GM23338 (cell line): ENCODE data around the gene CLSTN1. TPM values are rescaled to one million over a fixed set of nuclear protein-coding genes. Genes with fewer than 3 reads are reported as not detected.

Experiments used
- ATAC-seq: fragments of 200-7000 bp; cut with Tn5 transposase; 3 replicates; pipeline ENCODE4 v1.9.1; 2020
- DNase-seq: peaks from one replicate; pipeline ENCODE4 v3.0.0-alpha.2; 2015; ENCODE audit warnings: low spot score
- H2AFZ ChIP-seq: fragments of 200-600 bp; sonication (generic); 2 replicates; pipeline ENCODE4 v1.8.0; 2016; ENCODE audit warnings: antibody characterized with exemption, mild to moderate bottlenecking, moderate library complexity
- H3F3A ChIP-seq: fragments of 200-600 bp; sonication (generic); replicated peaks from 2 replicates; pipeline ENCODE4 v1.8.0; 2017; ENCODE audit warnings: antibody characterized with exemption, mixed run types, low read depth
- H3K27ac ChIP-seq: fragments of 200-600 bp; sonication (generic); 2 replicates; pipeline ENCODE4 v1.6.1; 2016; ENCODE audit warnings: low read depth
- H3K27me3 ChIP-seq: fragments of 200-600 bp; sonication (generic); 2 replicates; pipeline ENCODE4 v1.8.0; 2016; ENCODE audit warnings: mild to moderate bottlenecking, mixed run types, moderate library complexity; ENCODE audit not compliant: insufficient read depth
- H3K36me3 ChIP-seq: fragments of 200-600 bp; sonication (generic); 2 replicates; pipeline ENCODE4 v1.8.0; 2016; ENCODE audit warnings: mild to moderate bottlenecking; ENCODE audit not compliant: insufficient read depth
- H3K4me1 ChIP-seq: fragments of 200-600 bp; sonication (generic); 2 replicates; pipeline ENCODE4 v1.8.0; 2016; ENCODE audit warnings: mild to moderate bottlenecking, moderate library complexity; ENCODE audit not compliant: insufficient read depth
- H3K4me2 ChIP-seq: fragments of 200-600 bp; sonication (generic); 2 replicates; pipeline ENCODE4 v1.7.1; 2017; ENCODE audit warnings: mixed run types
- H3K4me3 ChIP-seq: fragments of 200-600 bp; sonication (generic); 2 replicates; pipeline ENCODE4 v1.6.1; 2016; ENCODE audit warnings: mixed run types
- H3K79me2 ChIP-seq: fragments of 200-600 bp; sonication (generic); replicated peaks from 2 replicates; pipeline ENCODE4 v1.8.0; 2017; ENCODE audit warnings: mild to moderate bottlenecking; ENCODE audit not compliant: insufficient read depth
- H3K9me2 ChIP-seq: fragments of 200-600 bp; sonication (generic); 2 replicates; pipeline ENCODE4 v1.8.0; 2017; ENCODE audit not compliant: insufficient read depth
- H4K20me1 ChIP-seq: fragments of 200-600 bp; sonication (generic); replicated peaks from 2 replicates; pipeline ENCODE4 v1.8.0; 2017; ENCODE audit warnings: mild to moderate bottlenecking; ENCODE audit not compliant: insufficient read depth
- H3K27ac Mint-ChIP-seq: 2 replicates; pipeline ENCODE4 v1.8.0; 2020; ENCODE audit warnings: inconsistent platforms, mild to moderate bottlenecking, moderate library complexity, mixed read lengths
- H3K27me3 Mint-ChIP-seq: 3 replicates; pipeline ENCODE4 v1.8.0; 2022; ENCODE audit warnings: low read depth, mild to moderate bottlenecking, moderate library complexity, mixed read lengths, inconsistent platforms; ENCODE audit not compliant: insufficient read depth, poor library complexity
- H3K36me3 Mint-ChIP-seq: 3 replicates; pipeline ENCODE4 v1.8.0; 2021; ENCODE audit warnings: low read depth, mild to moderate bottlenecking, inconsistent platforms, moderate library complexity, mixed read lengths
- H3K4me1 Mint-ChIP-seq: 3 replicates; pipeline ENCODE4 v1.8.0; 2020; ENCODE audit warnings: mild to moderate bottlenecking, inconsistent platforms, mixed read lengths
- H3K4me3 Mint-ChIP-seq: 3 replicates; pipeline ENCODE4 v1.8.0; 2021; ENCODE audit warnings: moderate library complexity, mild to moderate bottlenecking, inconsistent platforms, mixed read lengths
- H3K9me3 Mint-ChIP-seq: 3 replicates; pipeline ENCODE4 v1.8.0; 2020; ENCODE audit warnings: moderate library complexity, mild to moderate bottlenecking, inconsistent platforms, mixed read lengths
- CREB1 ChIP-seq: fragments of 250-450 bp; sonication (Bioruptor Pico); IDR thresholded peaks from 2 replicates; pipeline ENCODE4 v1.5.0; 2020; ENCODE audit warnings: low read depth, mild to moderate bottlenecking, moderate library complexity
- CTCF ChIP-seq, 2 experiments: fragments of 200-600 bp in 1 of 2; sonication (generic) in 1 of 2; conservative IDR thresholded peaks; 2 replicates each; pipeline versions ENCODE4 v1.5.1 to v1.6.1; 2016 to 2017; ENCODE audit warnings: antibody characterized with exemption in 2 of 2, low read depth in 2 of 2, mild to moderate bottlenecking in 2 of 2, moderate library complexity in 1 of 2
- ETS1 ChIP-seq: IDR thresholded peaks from 2 replicates; pipeline ENCODE4 v1.6.1; 2016; ENCODE audit warnings: antibody characterized with exemption
- EZH2 ChIP-seq: fragments of 200-600 bp; sonication (generic); IDR thresholded peaks from one replicate; pipeline ENCODE4 v1.8.0; 2017; ENCODE audit warnings: antibody characterized with exemption, mild to moderate bottlenecking, low read depth; ENCODE audit not compliant: unreplicated experiment
- EZH2phosphoT487 ChIP-seq: fragments of 200-600 bp; sonication (generic); IDR thresholded peaks from one replicate; pipeline ENCODE4 v1.8.1; 2018; ENCODE audit warnings: antibody characterized with exemption; ENCODE audit not compliant: unreplicated experiment
- JUNB ChIP-seq: IDR thresholded peaks from one replicate; pipeline ENCODE4 v1.6.1; 2016; ENCODE audit warnings: antibody characterized with exemption; ENCODE audit not compliant: unreplicated experiment
- NANOG ChIP-seq: IDR thresholded peaks from 2 replicates; pipeline ENCODE4 v1.6.1; 2016; ENCODE audit warnings: antibody characterized with exemption, borderline replicate concordance
- POLR2AphosphoS5 ChIP-seq: IDR thresholded peaks from 2 replicates; pipeline ENCODE4 v1.6.1; 2016; ENCODE audit warnings: antibody characterized with exemption, low read depth
- REST ChIP-seq: IDR thresholded peaks from one replicate; pipeline ENCODE4 v1.6.1; 2018; ENCODE audit warnings: antibody characterized with exemption; ENCODE audit not compliant: unreplicated experiment
- STAT1 ChIP-seq: IDR thresholded peaks from one replicate; pipeline ENCODE4 v1.6.1; 2016; ENCODE audit warnings: antibody characterized with exemption; ENCODE audit not compliant: unreplicated experiment
- ZNF114 ChIP-seq: fragments of 250-450 bp; sonication (Bioruptor Pico); IDR thresholded peaks from 2 replicates; pipeline ENCODE4 v1.5.0; 2020; ENCODE audit warnings: mild to moderate bottlenecking, moderate library complexity
- ZNF331 ChIP-seq: fragments of 250-450 bp; sonication (Bioruptor Pico); IDR thresholded peaks from 2 replicates; pipeline ENCODE4 v1.5.0; 2020; ENCODE audit warnings: low read depth, mild to moderate bottlenecking, moderate library complexity
- ZNF462 ChIP-seq: fragments of 250-450 bp; sonication (Bioruptor Pico); IDR thresholded peaks from 2 replicates; pipeline ENCODE4 v1.5.0; 2020; ENCODE audit warnings: mild to moderate bottlenecking, moderate library complexity
- polyA plus RNA-seq: library from polyadenylated mRNA; unstranded; fragments of >200 nt; fragmentation: Nextera tagmentation; extraction: Ambion mirVana; gene quantifications from 2 replicates; pipeline ENCODE4 v1.2.1, GENCODE V29; 2016
- total RNA-seq: library from RNA; depleted of rRNA; stranded (reverse); fragments of >200 nt; shearing (Covaris generic); gene quantifications from 2 replicates; pipeline ENCODE4 v1.2.3, GENCODE V29; 2014

Gene CLSTN1
- total and polyA plus RNA-seq, 2 experiments from 2014 or later, result 38.5 to 66.2 TPM

GRCh38 chr1:9715536-9716226 is 108.1 kb downstream of the CLSTN1 start:
- Mint-ChIP-seq H3K4me3 (no peak overlapping the region), H3K27me3 (peaks cover 18% of the 10 kb centered on the region), H3K9me3 (no peaks in the 10 kb centered on the region), H3K4me1 (peaks cover 30% of the 10 kb centered on the region), H3K27ac (no peak overlapping the region), H3K36me3 (peaks cover 11% of the 10 kb centered on the region; the same call in 2 of the 3 replicates)
- Histone ChIP-seq H3K9me2 (no peaks in the 10 kb centered on the region), H3F3A (no peaks in the 10 kb centered on the region), H3K79me2 (no peaks in the 10 kb centered on the region), H4K20me1 (no peaks in the 10 kb centered on the region), H3K4me3 (no peak overlapping the region), H3K27ac (no peak overlapping the region), H3K27me3 (no peaks in the 10 kb centered on the region), H2AFZ (no peak overlapping the region), H3K4me2 (no peak overlapping the region), H3K4me1 (peaks cover 22% of the 10 kb centered on the region), H3K36me3 (no peaks in the 10 kb centered on the region)
- TF ChIP-seq POLR2AphosphoS5 (no peak), EZH2phosphoT487 (no peak), NANOG (no peak), ZNF114 (CRISPR knock-in tag) (no peak), STAT1 (no peak), EZH2 (no peak), CTCF (conservative IDR thresholded peaks at IDR 0.05; ENCODE audit: low read depth in 2 of 2) (no peak), REST (no peak), ETS1 (no peak), JUNB (no peak), CREB1 (CRISPR knock-in tag) (no peak), ZNF462 (CRISPR knock-in tag) (no peak), ZNF331 (no peak)
- ATAC-seq, result no peak
- no peak for DNase-seq
